Left ventricle myocardium inferior (tissue), 1 donor: ENCODE measurements around the gene RNF19B. TPM values are rescaled to one million over a fixed set of nuclear protein-coding genes. Genes with fewer than 3 reads are reported as not detected.

Experiments used
- DNase-seq: peaks from one replicate; pipeline ENCODE4 v3.0.0-alpha.2; 2020
- H3K27ac ChIP-seq: fragments of 200-600 bp; replicated peaks from 2 replicates; pipeline ENCODE4 v1.8.0; 2021
- H3K27me3 ChIP-seq: fragments of 200-600 bp; 2 replicates; pipeline ENCODE4 v1.8.0; 2021; ENCODE audit warnings: low read depth
- H3K36me3 ChIP-seq: fragments of 200-600 bp; 2 replicates; pipeline ENCODE4 v1.8.0; 2021
- H3K4me1 ChIP-seq: fragments of 200-600 bp; 2 replicates; pipeline ENCODE4 v1.8.0; 2021
- H3K4me3 ChIP-seq: fragments of 200-600 bp; 2 replicates; pipeline ENCODE4 v1.8.0; 2021; ENCODE audit warnings: mild to moderate bottlenecking, moderate library complexity
- H3K9me3 ChIP-seq: fragments of 200-600 bp; replicated peaks from 2 replicates; pipeline ENCODE4 v1.8.0; 2021
- CTCF ChIP-seq: fragments of 200-600 bp; IDR thresholded peaks from 2 replicates; pipeline ENCODE4 v1.8.0; 2021; ENCODE audit warnings: antibody characterized with exemption, mild to moderate bottlenecking, borderline replicate concordance
- intact Hi-C: fragments of 100-400 bp; cut with micrococcal nuclease; formaldehyde crosslinking; loops from one replicate; pipeline ENCODE4 v1.11.0; 2022
- total RNA-seq: library from RNA; stranded (reverse); fragmentation: NEBNext Ultra II Directional; extraction: Animal tissue kit (Norgen Biotek cat#: 25700); gene quantifications from one replicate; pipeline ENCODE4 v1.2.1, GENCODE V29; 2021
- donor health status: DM: no; HTN: yes; CAD: no; lungs with severe emphysema.

Gene RNF19B
- total RNA-seq, 1 donor from 2014 or later: 15.4 TPM

GRCh38 chr1:32957017-32957416 lies 7.6 kb downstream of the RNF19B start:
- intact Hi-C loops: no loop called here
- Histone ChIP-seq H3K27me3 (no peaks in the 10 kb centered on the region), H3K4me1 (peaks cover 30% of the 10 kb centered on the region), H3K9me3 (no peaks in the 10 kb centered on the region), H3K4me3 (no peak overlapping the region), H3K27ac (no peak overlapping the region), H3K36me3 (no peaks in the 10 kb centered on the region)
- TF ChIP-seq CTCF: no peak
- DNase-seq: no peak

- Histone ChIP-seq H3K9me3 (no peaks in the 10 kb centered on the region), H3K27ac (no peak overlapping the region), H3K27me3 (no peaks in the 10 kb centered on the region), H3K4me3 (no peak overlapping the region), H3K36me3 (no peaks in the 10 kb centered on the region), H3K4me1 (peaks cover 26% of the 10 kb centered on the region)
- DNase-seq: no peak
- no peak for TF ChIP-seq CTCF
- intact Hi-C loops: no loop called here
Measured at GRCh38 chr1:32954168-32954567, 10.4 kb downstream of the RNF19B start.

- DNase-seq: no peak
- no peaks in the 10 kb centered on the region for H3K27me3 ChIP-seq
- no peak for TF ChIP-seq CTCF
- H3K4me1 ChIP-seq: peaks cover 33% of the 10 kb centered on the region
- H3K27ac ChIP-seq: no peak overlapping the region
- no peaks in the 10 kb centered on the region for H3K9me3 ChIP-seq
- H3K36me3 ChIP-seq: no peaks in the 10 kb centered on the region
- H3K4me3 ChIP-seq: no peak overlapping the region
- intact Hi-C loops: no loop called here
Measured at GRCh38 chr1:32953495-32953894, 11.1 kb downstream of the RNF19B start.

- no peak for TF ChIP-seq CTCF
- Histone ChIP-seq H3K4me1 (peaks cover 46% of the 10 kb centered on the region), H3K36me3 (peaks cover 36% of the 10 kb centered on the region), H3K9me3 (no peaks in the 10 kb centered on the region), H3K4me3 (no peak overlapping the region), H3K27me3 (no peaks in the 10 kb centered on the region), H3K27ac (no peak overlapping the region)
- DNase-seq: no peak
- intact Hi-C loops: no loop called here
Measured at GRCh38 chr1:32949519-32949918, 15.1 kb downstream of the RNF19B start.

- H3K36me3 ChIP-seq: peaks cover 42% of the 10 kb centered on the region
Measured at GRCh38 chr1:32948905-32949304, 15.7 kb downstream of the RNF19B start.

More at GRCh38 chr1:32948905-32949304, 15.7 kb downstream of the RNF19B start:
- intact Hi-C loops: no loop called here
- no peak for TF ChIP-seq CTCF
- no peak for DNase-seq
- peaks cover 46% of the 10 kb centered on the region for H3K4me1 ChIP-seq
- H3K27ac ChIP-seq: no peak overlapping the region
- H3K9me3 ChIP-seq: no peaks in the 10 kb centered on the region
- no peak overlapping the region for H3K4me3 ChIP-seq
- no peaks in the 10 kb centered on the region for H3K27me3 ChIP-seq
